ENCODE results near the gene PLCB3.
A peak's percentile ranks its signal among the peaks of the same experiment; 100 is the strongest.

Gene PLCB3

GRCh38 chr11:64251016-64251752 lies at the start of gene PLCB3:
TSS of gene PLCB3 (plus strand) at chr11:64251530. CDS start at chr11:64251650, 120 bp downstream.
- DNase-seq, result peak; percentile 75

GRCh38 chr11:64201543-64201942 lies 49.8 kb upstream of the PLCB3 start:
- no peak for DNase-seq

GRCh38 chr11:64202992-64203391 lies 48.3 kb upstream of the PLCB3 start:
- no peak for DNase-seq

GRCh38 chr11:64203421-64204079 lies 47.8 kb upstream of the PLCB3 start:
- DNase-seq, result no peak

GRCh38 chr11:64204080-64204440 lies 47.3 kb upstream of the PLCB3 start:
- DNase-seq, result no peak

DNA sequence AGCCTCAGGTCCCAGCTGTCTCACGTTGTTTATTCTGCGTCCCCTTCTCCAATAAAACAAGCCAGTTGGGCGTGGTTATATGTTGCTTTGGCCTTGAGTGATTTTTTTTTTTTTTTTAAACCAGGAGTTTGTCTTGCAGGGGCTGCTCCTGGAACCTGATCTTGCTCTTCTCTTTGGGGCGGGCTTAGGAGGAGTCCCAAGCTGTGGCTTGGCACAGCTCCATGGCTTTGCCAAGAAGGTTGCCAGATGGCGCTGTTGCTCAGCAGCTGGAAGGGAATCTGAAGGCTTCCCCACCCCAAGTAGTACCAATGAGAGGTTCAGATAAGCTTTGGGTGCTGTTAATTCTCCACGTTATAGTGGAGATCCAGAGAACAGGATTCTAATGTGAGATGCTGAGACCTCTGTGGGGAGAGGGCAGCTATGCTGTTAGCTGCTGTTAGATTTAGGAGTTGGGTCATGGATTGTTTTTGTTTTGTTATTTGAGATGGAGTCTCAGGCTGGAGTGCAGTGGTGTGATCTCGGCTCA lies 46.8 kb upstream of the PLCB3 start:
- peak; percentile 91 for DNase-seq

- DNase-seq, result no peak
These were observed 44.7 kb upstream of the PLCB3 start, which contains the start of gene FERMT3 for GRCh38 chr11:64206457-64207255. TSS of gene FERMT3 (plus strand) at chr11:64206721. CDS start at chr11:64207365, 644 bp downstream.

DNA sequence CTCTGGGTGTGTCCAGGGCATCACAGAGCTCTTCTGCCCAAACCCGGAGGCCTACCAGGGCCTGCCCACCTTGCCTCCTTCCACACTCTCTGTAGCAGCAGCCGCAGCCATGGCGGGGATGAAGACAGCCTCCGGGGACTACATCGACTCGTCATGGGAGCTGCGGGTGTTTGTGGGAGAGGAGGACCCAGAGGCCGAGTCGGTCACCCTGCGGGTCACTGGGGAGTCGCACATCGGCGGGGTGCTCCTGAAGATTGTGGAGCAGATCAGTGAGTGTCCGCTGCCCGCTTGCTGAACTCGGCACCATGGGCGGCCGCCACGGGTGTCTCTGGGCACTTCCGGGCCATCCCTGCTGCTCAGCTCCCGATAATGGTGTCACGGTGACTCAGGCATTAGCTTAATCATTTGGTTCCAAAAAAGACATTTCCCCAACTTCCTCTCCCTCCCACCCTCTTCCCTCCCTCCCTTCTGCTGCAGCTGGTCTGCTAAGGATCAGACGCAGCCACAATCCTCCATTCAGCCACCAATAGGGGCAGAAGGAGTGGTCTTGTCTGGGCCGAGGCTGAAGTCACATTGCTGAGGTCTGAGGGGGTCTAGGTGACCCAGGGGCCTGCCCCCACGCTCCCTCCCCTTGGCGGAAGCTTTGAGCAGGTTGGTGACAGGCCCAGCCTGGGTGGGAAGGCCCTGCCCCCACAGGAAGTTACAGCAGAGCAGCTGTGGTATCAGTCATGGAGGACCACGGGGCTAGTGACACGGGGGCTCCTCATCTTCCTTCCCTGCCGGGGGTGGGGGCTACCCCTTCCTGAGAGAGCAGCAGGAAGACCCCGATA lies 43.9 kb upstream of the PLCB3 start:
- peak; percentile 28 for DNase-seq

DNA sequence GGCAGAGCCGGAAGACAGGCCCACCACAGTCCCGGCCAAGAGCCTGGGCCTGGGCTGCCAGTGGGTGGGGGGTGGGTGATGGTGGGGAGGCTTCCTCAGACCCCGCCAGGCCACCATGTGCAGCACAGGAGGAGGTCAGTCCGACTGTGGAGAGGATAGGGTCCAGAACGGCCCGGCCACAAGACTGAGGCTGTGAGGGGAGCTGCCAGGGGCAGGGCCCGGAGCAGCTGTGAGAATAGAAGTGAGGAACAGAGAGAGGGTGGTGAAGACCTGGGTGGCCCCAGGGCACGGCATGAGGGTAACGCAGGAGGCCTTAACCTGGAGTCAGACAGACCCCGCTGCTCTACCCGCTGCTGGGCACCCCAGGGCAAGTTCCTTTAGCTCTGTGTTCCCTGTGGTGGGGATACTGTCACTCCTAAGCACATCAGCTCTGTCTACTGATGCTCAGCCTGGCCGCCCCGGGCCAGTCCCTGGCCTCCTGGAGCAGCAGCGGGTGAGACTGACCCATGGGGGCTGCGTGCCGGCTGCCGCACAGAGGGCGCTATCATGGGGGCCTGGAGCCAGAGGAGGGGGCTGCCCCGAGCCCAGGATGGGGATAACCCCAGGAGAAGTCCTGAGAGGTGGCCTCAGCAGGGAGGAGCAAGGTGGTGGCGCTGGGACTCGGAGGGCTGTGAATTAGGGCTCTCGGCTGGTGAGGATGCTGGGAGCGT lies 43.1 kb upstream of the PLCB3 start:
- no peak for DNase-seq

DNA sequence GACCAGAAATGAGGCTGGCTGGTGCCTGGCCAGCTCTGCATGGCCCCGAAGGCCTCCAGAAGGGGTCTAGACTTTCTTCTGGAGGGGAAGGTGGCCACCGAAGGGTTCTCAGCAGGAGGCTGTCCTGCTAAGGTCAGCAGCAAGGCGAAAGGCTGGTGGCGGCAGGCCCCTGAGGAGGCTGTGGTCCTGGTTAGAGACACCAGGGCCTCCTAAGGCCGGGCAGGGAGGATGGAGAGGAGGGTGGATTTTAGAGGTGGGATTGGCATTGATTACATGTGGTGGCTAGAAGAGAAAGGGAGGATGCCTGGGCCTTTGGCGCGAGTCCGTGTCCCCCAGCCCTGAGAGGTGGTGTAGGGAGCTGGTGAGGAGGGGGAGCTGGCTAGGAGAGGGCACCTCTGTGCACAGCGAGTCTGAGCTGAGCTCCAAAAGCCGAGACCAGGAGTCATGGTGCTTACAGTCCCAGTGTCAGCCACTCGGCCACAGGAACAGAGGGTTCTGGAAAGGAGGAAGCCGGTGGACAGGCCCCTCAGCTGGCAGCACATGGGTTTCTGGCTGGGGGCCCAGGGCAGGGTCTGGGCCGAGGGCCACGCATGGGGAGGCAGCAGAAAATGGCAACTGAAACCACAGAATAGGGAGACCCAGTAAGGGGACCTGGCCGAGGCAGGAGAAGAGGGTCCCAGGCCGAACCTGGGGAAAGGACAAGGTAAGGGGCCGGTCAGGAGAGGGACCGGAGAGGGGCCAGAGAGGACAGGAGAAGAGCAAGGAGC lies 42.4 kb upstream of the PLCB3 start:
- DNase-seq, result no peak

- no peak for DNase-seq
These were observed 41.8 kb upstream of the PLCB3 start for GRCh38 chr11:64209563-64209843.

GRCh38 chr11:64210301-64211020 lies 40.9 kb upstream of the PLCB3 start:
- DNase-seq, result no peak

DNA sequence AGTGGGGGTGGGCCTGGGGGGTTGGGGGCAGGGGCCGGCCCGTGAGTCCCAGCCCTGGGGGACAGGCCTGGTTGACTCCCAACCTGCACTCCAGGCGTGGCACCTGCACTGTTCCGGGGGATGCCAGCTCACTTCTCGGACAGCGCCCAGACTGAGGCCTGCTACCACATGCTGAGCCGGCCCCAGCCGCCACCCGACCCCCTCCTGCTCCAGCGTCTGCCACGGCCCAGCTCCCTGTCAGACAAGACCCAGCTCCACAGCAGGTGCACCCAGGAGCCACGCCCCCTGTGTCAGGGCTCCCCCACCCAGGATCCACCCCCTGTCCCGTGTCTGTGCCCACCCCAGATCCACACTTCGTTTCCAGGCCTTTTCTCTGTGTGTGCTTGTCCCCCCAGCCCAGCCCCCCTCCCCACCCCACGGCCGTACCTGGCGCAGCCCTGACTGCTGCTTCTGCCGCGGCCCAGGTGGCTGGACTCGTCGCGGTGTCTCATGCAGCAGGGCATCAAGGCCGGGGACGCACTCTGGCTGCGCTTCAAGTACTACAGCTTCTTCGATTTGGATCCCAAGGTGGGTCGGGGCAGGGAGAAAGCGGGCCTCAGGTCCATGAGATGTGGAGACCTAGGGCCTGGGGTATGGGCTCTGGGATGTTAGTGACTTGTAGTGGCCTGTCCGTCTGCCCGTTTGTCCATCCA lies 40.0 kb upstream of the PLCB3 start:
- DNase-seq, result no peak

DNA sequence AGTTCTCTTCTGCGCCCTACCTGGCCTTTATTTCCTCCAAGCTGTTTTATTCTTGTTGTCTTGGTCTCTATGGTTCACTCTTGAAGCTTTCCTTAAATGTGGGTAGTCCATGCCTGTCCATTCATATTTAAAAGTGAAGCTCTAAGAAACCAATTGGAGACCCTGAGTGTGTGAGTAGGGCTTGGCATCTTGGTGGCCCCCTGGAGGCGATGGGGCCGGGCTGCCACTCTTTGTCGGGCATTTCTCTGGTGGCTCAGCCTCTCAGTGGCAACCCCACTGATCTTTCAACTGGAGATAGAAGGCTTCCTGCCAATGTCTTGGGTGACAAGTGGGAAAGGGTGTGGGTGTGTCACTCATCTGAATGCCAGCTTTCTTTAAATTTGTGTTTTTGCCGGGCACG lies 34.5 kb upstream of the PLCB3 start:
- no peak for DNase-seq

DNA sequence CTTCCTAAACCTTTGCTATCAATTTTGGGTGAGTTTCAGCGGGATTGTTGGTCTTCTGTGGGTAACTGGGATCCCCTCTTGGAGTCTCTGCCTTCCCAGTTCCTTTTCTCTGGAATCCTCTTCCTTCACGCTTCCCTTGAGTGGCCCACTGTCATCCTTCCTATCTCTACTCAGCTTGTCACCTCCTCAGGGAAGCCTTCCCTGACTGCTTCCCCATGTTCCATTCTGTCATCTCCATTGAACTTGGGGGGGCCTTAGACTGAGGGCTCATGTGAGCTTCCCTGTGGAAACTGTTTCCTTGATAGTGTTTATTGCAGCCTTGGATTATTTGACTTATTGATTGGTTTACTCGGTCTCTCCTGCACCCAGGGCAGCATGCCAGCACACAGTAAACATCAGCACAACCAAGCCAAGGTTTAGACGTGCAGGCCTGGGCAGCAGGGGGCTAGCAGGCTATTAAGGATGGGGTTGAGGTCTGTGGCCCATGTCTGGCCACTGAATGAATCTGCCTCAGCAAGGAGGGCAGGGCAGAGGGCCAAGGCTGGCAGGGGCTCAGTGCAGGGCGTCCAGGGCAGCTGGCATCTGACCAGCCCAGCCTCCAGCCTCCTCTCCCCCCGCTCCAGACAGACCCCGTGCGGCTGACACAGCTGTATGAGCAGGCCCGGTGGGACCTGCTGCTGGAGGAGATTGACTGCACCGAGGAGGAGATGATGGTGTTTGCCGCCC lies 32.5 kb upstream of the PLCB3 start:
- DNase-seq, result no peak

GRCh38 chr11:64219354-64219684 lies 32.0 kb upstream of the PLCB3 start:
- DNase-seq, result no peak

DNA sequence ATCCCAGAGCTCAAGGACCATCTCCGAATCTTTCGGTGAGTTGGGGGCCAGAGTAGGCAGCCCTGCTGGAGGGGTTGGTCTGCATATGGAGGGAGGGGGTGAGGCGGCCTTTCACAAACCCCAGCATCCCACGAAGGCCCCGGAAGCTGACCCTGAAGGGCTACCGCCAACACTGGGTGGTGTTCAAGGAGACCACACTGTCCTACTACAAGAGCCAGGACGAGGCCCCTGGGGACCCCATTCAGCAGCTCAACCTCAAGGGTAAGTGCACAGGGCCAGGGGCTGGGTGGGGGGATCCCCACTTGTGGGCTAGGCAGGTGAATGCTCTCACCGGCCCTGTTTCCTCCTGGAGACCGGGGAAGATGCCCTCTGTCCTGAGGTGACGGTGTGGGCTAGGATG lies 31.6 kb upstream of the PLCB3 start:
- no peak for DNase-seq

DNA sequence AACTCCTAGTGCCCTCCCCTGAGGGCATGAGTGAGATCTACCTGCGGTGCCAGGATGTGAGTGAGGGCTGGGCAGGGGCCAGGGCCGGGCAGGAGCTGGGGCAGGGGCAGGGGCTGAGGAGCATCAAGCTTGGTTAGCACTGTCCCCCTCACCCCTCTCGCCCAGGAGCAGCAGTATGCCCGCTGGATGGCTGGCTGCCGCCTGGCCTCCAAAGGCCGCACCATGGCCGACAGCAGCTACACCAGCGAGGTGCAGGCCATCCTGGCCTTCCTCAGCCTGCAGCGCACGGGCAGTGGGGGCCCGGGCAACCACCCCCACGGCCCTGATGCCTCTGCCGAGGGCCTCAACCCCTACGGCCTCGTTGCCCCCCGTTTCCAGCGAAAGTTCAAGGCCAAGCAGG lies 31.1 kb upstream of the PLCB3 start:
- no peak for DNase-seq

DNA sequence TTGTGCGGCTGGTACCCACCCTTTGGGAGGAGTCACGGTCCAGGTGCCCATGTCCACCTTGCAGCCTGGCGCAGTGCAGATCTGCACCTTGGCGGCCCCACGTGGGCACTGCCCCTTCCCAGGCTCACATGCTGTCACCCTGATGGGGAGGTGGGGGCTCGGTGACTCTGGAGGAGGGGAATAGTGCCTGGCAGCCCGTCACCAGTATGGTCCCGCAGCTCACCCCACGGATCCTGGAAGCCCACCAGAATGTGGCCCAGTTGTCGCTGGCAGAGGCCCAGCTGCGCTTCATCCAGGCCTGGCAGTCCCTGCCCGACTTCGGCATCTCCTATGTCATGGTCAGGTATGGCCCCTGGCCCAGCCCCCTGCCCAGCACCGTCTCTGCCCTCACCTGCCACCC lies 30.5 kb upstream of the PLCB3 start:
- no peak for DNase-seq

DNA sequence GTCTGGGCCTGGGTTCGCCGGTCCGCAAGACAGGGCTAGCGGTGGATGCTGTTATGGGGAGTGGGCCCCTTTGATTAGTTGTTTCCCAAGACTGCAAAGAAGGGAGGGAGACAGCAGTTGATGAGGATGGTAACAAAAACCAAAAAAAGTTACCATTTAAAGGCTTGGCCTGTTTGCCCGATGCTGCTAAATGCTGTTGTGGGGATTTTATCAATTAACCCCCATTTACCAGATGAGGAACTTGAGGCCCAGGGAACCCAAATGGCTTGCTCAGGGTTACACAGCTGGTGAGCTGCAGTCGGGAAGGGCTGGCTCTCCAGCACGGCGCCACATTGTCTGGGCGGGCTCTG lies 28.7 kb upstream of the PLCB3 start:
- DNase-seq, result no peak

Measured in NCI-H82 (cell line).